ENCODE measurements around the gene VPS16.

DNA sequence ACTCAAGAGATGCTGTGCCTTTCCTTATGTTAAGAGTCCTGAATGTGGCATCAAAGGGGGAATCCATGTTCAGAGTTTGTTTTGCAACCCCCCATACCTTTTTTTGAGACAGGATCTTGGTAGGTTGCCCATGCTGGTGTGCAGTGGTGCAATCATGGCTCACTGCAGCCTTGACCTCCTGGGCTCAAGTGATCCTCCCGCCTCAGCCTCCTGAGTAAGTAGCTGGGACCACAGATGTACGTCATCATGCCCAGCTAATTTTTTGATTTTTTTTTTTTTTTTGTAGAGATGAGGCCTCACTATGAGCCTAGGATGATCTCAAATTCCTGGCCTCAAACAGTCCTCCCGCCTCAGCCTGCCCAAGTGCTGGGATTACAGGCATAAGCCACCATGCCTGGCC, 49.3 kb downstream of the VPS16 start:
- TF ChIP-seq, protein P1, sequence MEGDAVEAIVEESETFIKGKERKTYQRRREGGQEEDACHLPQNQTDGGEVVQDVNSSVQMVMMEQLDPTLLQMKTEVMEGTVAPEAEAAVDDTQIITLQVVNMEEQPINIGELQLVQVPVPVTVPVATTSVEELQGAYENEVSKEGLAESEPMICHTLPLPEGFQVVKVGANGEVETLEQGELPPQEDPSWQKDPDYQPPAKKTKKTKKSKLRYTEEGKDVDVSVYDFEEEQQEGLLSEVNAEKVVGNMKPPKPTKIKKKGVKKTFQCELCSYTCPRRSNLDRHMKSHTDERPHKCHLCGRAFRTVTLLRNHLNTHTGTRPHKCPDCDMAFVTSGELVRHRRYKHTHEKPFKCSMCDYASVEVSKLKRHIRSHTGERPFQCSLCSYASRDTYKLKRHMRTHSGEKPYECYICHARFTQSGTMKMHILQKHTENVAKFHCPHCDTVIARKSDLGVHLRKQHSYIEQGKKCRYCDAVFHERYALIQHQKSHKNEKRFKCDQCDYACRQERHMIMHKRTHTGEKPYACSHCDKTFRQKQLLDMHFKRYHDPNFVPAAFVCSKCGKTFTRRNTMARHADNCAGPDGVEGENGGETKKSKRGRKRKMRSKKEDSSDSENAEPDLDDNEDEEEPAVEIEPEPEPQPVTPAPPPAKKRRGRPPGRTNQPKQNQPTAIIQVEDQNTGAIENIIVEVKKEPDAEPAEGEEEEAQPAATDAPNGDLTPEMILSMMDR (IDR thresholded peaks at IDR 0.05; ENCODE audit: poor library complexity, severe bottlenecking): no peak
- no peak for TF ChIP-seq TAF1 (IDR thresholded peaks at IDR 0.05; ENCODE audit: low read depth)

Measured in neural cell (in vitro differentiated cells).